Endothelial cell (in vitro differentiated cells): ENCODE data around the gene IQSEC3. TPM values are rescaled to one million over a fixed set of nuclear protein-coding genes. Genes with fewer than 3 reads are reported as not detected.

Experiments
- DNase-seq: peaks from one replicate; pipeline ENCODE4 v3.0.0; 2021; ENCODE audit warnings: low spot score
- H3K27ac Mint-ChIP-seq: one replicate; pipeline ENCODE4 v1.8.0; 2021; ENCODE audit warnings: mixed read lengths, inconsistent platforms; ENCODE audit not compliant: unreplicated experiment
- H3K27me3 Mint-ChIP-seq: one replicate; pipeline ENCODE4 v1.8.0; 2021; ENCODE audit warnings: mild to moderate bottlenecking, moderate library complexity, mixed read lengths, inconsistent platforms; ENCODE audit not compliant: unreplicated experiment
- H3K36me3 Mint-ChIP-seq: one replicate; pipeline ENCODE4 v1.8.0; 2021; ENCODE audit warnings: mild to moderate bottlenecking, low read depth, mixed read lengths, inconsistent platforms; ENCODE audit not compliant: unreplicated experiment
- H3K4me1 Mint-ChIP-seq: one replicate; pipeline ENCODE4 v1.8.0; 2021; ENCODE audit warnings: mild to moderate bottlenecking, mixed read lengths, inconsistent platforms; ENCODE audit not compliant: unreplicated experiment
- H3K4me3 Mint-ChIP-seq: one replicate; pipeline ENCODE4 v1.8.0; 2021; ENCODE audit warnings: mild to moderate bottlenecking, mixed read lengths, inconsistent platforms; ENCODE audit not compliant: unreplicated experiment
- H3K9me3 Mint-ChIP-seq: one replicate; pipeline ENCODE4 v1.8.0; 2021; ENCODE audit warnings: mixed read lengths, inconsistent platforms; ENCODE audit not compliant: unreplicated experiment
- CTCF ChIP-seq: fragments of 200-600 bp; sonication (generic); IDR thresholded peaks from one replicate; pipeline ENCODE4 v1.5.0; 2021; ENCODE audit warnings: antibody characterized with exemption; ENCODE audit not compliant: unreplicated experiment
- total RNA-seq: library from RNA; stranded (reverse); fragmentation: NEBNext Ultra II Directional; extraction: Animal tissue kit (Norgen Biotek cat#: 25700); gene quantifications from one replicate; pipeline ENCODE4 v1.2.1, GENCODE V29; 2021; ENCODE audit not compliant: unreplicated experiment

Gene IQSEC3
- total RNA-seq, 1 donor from 2014 or later: 13.2 TPM

GRCh38 chr12:172732-173161 lies 106.2 kb downstream of the IQSEC3 start:
- Mint-ChIP-seq H3K36me3 (peaks cover 8% of the 10 kb centered on the region), H3K27ac (no peak overlapping the region), H3K9me3 (no peaks in the 10 kb centered on the region), H3K4me3 (no peak overlapping the region), H3K27me3 (peaks cover 7% of the 10 kb centered on the region), H3K4me1 (peaks cover 46% of the 10 kb centered on the region)
- no peak for DNase-seq
- TF ChIP-seq CTCF: no peak

- Mint-ChIP-seq H3K27me3 (peaks cover 10% of the 10 kb centered on the region), H3K36me3 (peaks cover 8% of the 10 kb centered on the region), H3K9me3 (no peaks in the 10 kb centered on the region), H3K4me1 (peaks cover 38% of the 10 kb centered on the region), H3K27ac (no peak overlapping the region), H3K4me3 (no peak overlapping the region)
- TF ChIP-seq CTCF: no peak
- no peak for DNase-seq
These were observed 107.6 kb downstream of the IQSEC3 start for GRCh38 chr12:174124-174523.

GRCh38 chr12:174596-174995 lies 108.0 kb downstream of the IQSEC3 start:
- no peaks in the 10 kb centered on the region for H3K9me3 Mint-ChIP-seq
- no peak for DNase-seq
- H3K27ac Mint-ChIP-seq: no peak overlapping the region
- no peak for TF ChIP-seq CTCF
- peaks cover 8% of the 10 kb centered on the region for H3K36me3 Mint-ChIP-seq
- H3K4me3 Mint-ChIP-seq: no peak overlapping the region
- H3K4me1 Mint-ChIP-seq: peaks cover 35% of the 10 kb centered on the region
- H3K27me3 Mint-ChIP-seq: peaks cover 10% of the 10 kb centered on the region

- Mint-ChIP-seq H3K4me3 (no peak overlapping the region), H3K27me3 (peaks cover 13% of the 10 kb centered on the region), H3K27ac (no peak overlapping the region), H3K4me1 (peaks cover 35% of the 10 kb centered on the region), H3K9me3 (no peaks in the 10 kb centered on the region), H3K36me3 (peaks cover 8% of the 10 kb centered on the region)
- no peak for DNase-seq
- no peak for TF ChIP-seq CTCF
These were observed 108.7 kb downstream of the IQSEC3 start for GRCh38 chr12:175250-175649.

GRCh38 chr12:175759-176158 lies 109.2 kb downstream of the IQSEC3 start:
- Mint-ChIP-seq H3K4me3 (no peak overlapping the region), H3K27ac (no peak overlapping the region), H3K4me1 (peaks cover 34% of the 10 kb centered on the region), H3K9me3 (no peaks in the 10 kb centered on the region), H3K36me3 (peaks cover 8% of the 10 kb centered on the region), H3K27me3 (peaks cover 14% of the 10 kb centered on the region)
- no peak for DNase-seq
- TF ChIP-seq CTCF: no peak
